Gastrocnemius medialis (tissue), 4 donors: ENCODE measurements around the gene ABLIM3. TPM values are rescaled to one million over a fixed set of nuclear protein-coding genes. Genes with fewer than 3 reads are reported as not detected.

ENCODE experiments used
- ATAC-seq, 2 donors: fragments of 150-250 bp; one replicate each; pipeline ENCODE4 v1.9.1; 2016
- DNase-seq, 2 donors: peaks; one replicate each; pipeline ENCODE4 v3.0.0-alpha.2; 2019
- H3K27ac ChIP-seq, 4 donors: fragments of 200-600 bp; sonication (generic); 1 replicate in 1 of 4; 2 replicates in 3 of 4; pipeline ENCODE4 v1.5.1; 2016 to 2018; ENCODE audit warnings: mild to moderate bottlenecking in 2 of 4, moderate library complexity in 1 of 4
- H3K27me3 ChIP-seq, 3 donors: fragments of 200-600 bp; sonication (generic) in 2 of 3; 1 replicate in 1 of 3; 2 replicates in 2 of 3; pipeline versions ENCODE4 v1.5.1 to v1.6.0; 2016 to 2019; ENCODE audit warnings: mild to moderate bottlenecking in 1 of 3, moderate library complexity in 1 of 3
- H3K36me3 ChIP-seq, 2 donors: fragments of 200-600 bp; sonication (generic) in 1 of 2; one replicate each; pipeline ENCODE4 v1.5.1; 2017 to 2018
- H3K4me1 ChIP-seq, 2 donors: fragments of 200-600 bp; sonication (generic) in 1 of 2; one replicate each; pipeline ENCODE4 v1.5.1; 2016 to 2017; ENCODE audit warnings: mild to moderate bottlenecking in 2 of 2
- H3K4me3 ChIP-seq, 4 donors: fragments of 200-600 bp; sonication (generic) in 3 of 4; 1 replicate in 1 of 4; 2 replicates in 3 of 4; pipeline ENCODE4 v1.5.1; 2016 to 2019; ENCODE audit warnings: mild to moderate bottlenecking in 2 of 4
- H3K9me3 ChIP-seq, 3 donors: fragments of 200-600 bp; sonication (generic) in 2 of 3; 1 replicate in 1 of 3; 2 replicates in 2 of 3; pipeline ENCODE4 v1.5.1; 2016 to 2019
- CTCF ChIP-seq, 5 experiments: fragments of 450-650 bp in 3 of 5; fragments of 200-600 bp in 2 of 5; sonication (generic) in 2 of 5; IDR thresholded peaks in 4 of 5; conservative IDR thresholded peaks in 1 of 5; 1 replicate in 4 of 5; 2 replicates in 1 of 5; pipeline ENCODE4 v1.5.1; 2016 to 2019; ENCODE audit warnings: antibody characterized with exemption in 5 of 5, mild to moderate bottlenecking in 3 of 5, moderate library complexity in 3 of 5
- POLR2A ChIP-seq, 2 donors: fragments of 450-650 bp; IDR thresholded peaks; one replicate each; pipeline ENCODE4 v1.6.1; 2017; ENCODE audit warnings: antibody characterized with exemption in 2 of 2, mild to moderate bottlenecking in 2 of 2, moderate library complexity in 2 of 2
- in situ Hi-C, 4 donors: fragments of 200-750 bp; cut with MboI; loops; one replicate each; pipeline versions ENCODE4 v1.15.0 to v1.8.0; 2017; ENCODE audit warnings: low sequenced_read_pairs in 4 of 4
- intact Hi-C: fragments of 100-400 bp; cut with DNase I; formaldehyde crosslinking; loops from one replicate; pipeline ENCODE4 v1.15.1; 2023; ENCODE audit warnings: low total_unique reads
- total RNA-seq, 4 donors: library from RNA; depleted of rRNA; stranded (reverse); fragments of >200 nt; gene quantifications; one replicate each; pipeline versions ENCODE4 v1.1.0 to v1.2.3, GENCODE V29; 2016

ABLIM3 gene
- total RNA-seq, 4 donors from 2014 or later, result 37.5 to 155 (median 67.7) TPM

- no peak for DNase-seq
- Histone ChIP-seq H3K9me3 (no peaks in the 10 kb centered on the region), H3K27me3 (no peaks in the 10 kb centered on the region), H3K4me1 (no peaks in the 10 kb centered on the region), H3K27ac (no peak overlapping the region), H3K4me3 (no peak overlapping the region), H3K36me3 (peaks cover 0 to 97% of the 10 kb centered on the region in 2 donors)
- in situ Hi-C loops, result loop anchor here (25.0 kb wide), 3 partner anchors 110 to 810 kb away; partner anchors contain the start of gene ABLIM3 (in 1 of the 4)
- no peak for ATAC-seq
- intact Hi-C loops, result no loop called here
- no peak for TF ChIP-seq CTCF (IDR thresholded peaks at IDR 0.05 in 4 of 5, conservative IDR thresholded peaks at IDR 0.05 in 1 of 5)
These were observed 105.6 kb downstream of the ABLIM3 start for GRCh38 chr5:149246906-149247305.

GRCh38 chr5:149247726-149248125 is 106.4 kb downstream of the ABLIM3 start:
- in situ Hi-C loops (loop anchor here (25.0 kb wide), 3 partner anchors 110 to 810 kb away; partner anchors contain the start of gene ABLIM3 (in 1 of the 4)), intact Hi-C loops (no loop called here)

GRCh38 chr5:149251546-149251945 is 110.3 kb downstream of the ABLIM3 start:
- no peaks in the 10 kb centered on the region for H3K4me1 ChIP-seq
- TF ChIP-seq POLR2A (IDR thresholded peaks at IDR 0.05), result no peak
- TF ChIP-seq CTCF (IDR thresholded peaks at IDR 0.05 in 4 of 5, conservative IDR thresholded peaks at IDR 0.05 in 1 of 5), result no peak
- DNase-seq, result no peak
- no peak overlapping the region for H3K4me3 ChIP-seq
- no peak overlapping the region for H3K27ac ChIP-seq
- peaks cover 0 to 76% of the 10 kb centered on the region in 2 donors for H3K36me3 ChIP-seq
- in situ Hi-C loops, result no loop called here
- ATAC-seq, result no peak
- intact Hi-C loops, result no loop called here
- no peaks in the 10 kb centered on the region for H3K9me3 ChIP-seq
- H3K27me3 ChIP-seq, result no peaks in the 10 kb centered on the region

More at GRCh38 chr5:149247726-149248125, 106.4 kb downstream of the ABLIM3 start:
- Histone ChIP-seq H3K4me1 (no peaks in the 10 kb centered on the region), H3K36me3 (peaks cover 0 to 97% of the 10 kb centered on the region in 2 donors), H3K27ac (no peak overlapping the region), H3K9me3 (no peaks in the 10 kb centered on the region), H3K4me3 (no peak overlapping the region), H3K27me3 (no peaks in the 10 kb centered on the region)
- TF ChIP-seq CTCF (IDR thresholded peaks at IDR 0.05 in 4 of 5, conservative IDR thresholded peaks at IDR 0.05 in 1 of 5), result no peak
- no peak for TF ChIP-seq POLR2A (IDR thresholded peaks at IDR 0.05)
- DNase-seq (no peak), ATAC-seq (no peak)

GRCh38 chr5:149254506-149254905 is 113.2 kb downstream of the ABLIM3 start:
- Histone ChIP-seq H3K4me3 (no peak overlapping the region), H3K4me1 (no peaks in the 10 kb centered on the region), H3K27ac (no peak overlapping the region), H3K36me3 (peaks cover 0 to 55% of the 10 kb centered on the region in 2 donors), H3K9me3 (no peaks in the 10 kb centered on the region), H3K27me3 (no peaks in the 10 kb centered on the region)
- no peak for TF ChIP-seq CTCF (IDR thresholded peaks at IDR 0.05 in 4 of 5, conservative IDR thresholded peaks at IDR 0.05 in 1 of 5)
- in situ Hi-C loops, result no loop called here
- intact Hi-C loops, result no loop called here
- ATAC-seq, result no peak
- no peak for DNase-seq

GRCh38 chr5:149256451-149256850 is 115.2 kb downstream of the ABLIM3 start:
- DNase-seq, result no peak
- Histone ChIP-seq H3K27me3 (no peaks in the 10 kb centered on the region), H3K27ac (no peak overlapping the region), H3K4me3 (no peak overlapping the region), H3K9me3 (no peaks in the 10 kb centered on the region), H3K36me3 (peaks cover 0 to 36% of the 10 kb centered on the region in 2 donors), H3K4me1 (no peaks in the 10 kb centered on the region)
- intact Hi-C loops (no loop called here), in situ Hi-C loops (no loop called here)
- TF ChIP-seq POLR2A (IDR thresholded peaks at IDR 0.05) (no peak), CTCF (IDR thresholded peaks at IDR 0.05 in 4 of 5, conservative IDR thresholded peaks at IDR 0.05 in 1 of 5) (no peak)
- no peak for ATAC-seq
